Fibroblast of the aortic adventitia (primary cell): ENCODE data around the gene ANKLE1. TPM values are rescaled to one million over a fixed set of nuclear protein-coding genes. Genes with fewer than 3 reads are reported as not detected.

Experiments
- DNase-seq: peaks from one replicate; pipeline ENCODE4 v3.0.0-alpha.2; 2010; ENCODE audit warnings: low read depth
- H3K4me3 ChIP-seq: 2 replicates; pipeline ENCODE4 v1.5.1; 2011; ENCODE audit warnings: low read depth, mild to moderate bottlenecking, control low read depth, low read length, moderate library complexity
- CTCF ChIP-seq: IDR thresholded peaks from 2 replicates; pipeline ENCODE4 v1.5.1; 2011; ENCODE audit warnings: mild to moderate bottlenecking, low read length, control low read depth, inconsistent platforms; ENCODE audit not compliant: insufficient read depth
- total RNA-seq: library from RNA; depleted of rRNA; stranded (reverse); fragments of >200 nt; gene quantifications from 2 replicates; pipeline ENCODE4 v1.2.3, GENCODE V29; 2012; ENCODE audit warnings: low replicate concordance

ANKLE1 gene
- total RNA-seq, 1 donor: 0.09 TPM

DNA sequence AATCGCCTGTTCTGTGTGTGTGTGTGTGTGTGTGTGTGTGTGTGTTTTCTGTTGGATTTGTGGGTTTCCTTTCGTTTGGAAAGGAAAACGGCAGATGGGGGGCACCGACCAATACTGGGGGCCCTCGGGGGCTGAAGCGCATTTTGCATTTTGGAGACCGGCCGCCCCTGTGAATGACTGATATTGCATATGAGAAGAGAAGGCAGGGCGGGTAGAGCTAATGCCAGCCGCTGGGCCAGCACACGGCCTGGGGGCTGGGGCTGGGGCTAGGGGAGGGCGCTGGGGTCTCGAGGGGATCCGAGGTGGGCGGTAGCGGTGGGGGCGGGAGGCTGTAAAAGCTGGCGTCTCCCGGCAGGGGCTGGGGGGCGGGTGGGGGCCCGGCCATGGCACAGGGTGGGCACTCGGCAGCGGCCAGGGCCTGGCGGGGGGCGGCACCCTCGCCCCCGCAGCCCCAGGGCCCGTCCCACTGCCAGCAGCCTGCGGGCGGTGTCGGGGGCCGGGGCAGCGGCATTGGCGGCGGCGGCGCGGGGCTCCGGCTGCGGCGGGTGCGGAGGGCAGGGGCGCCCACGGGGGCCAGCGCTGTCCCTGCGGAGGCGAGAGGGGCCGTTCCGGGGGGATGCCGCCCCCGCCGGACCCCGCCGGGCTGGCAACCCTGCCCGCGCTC, 41.7 kb downstream of the ANKLE1 start:
- DNase-seq: no peak
- H3K4me3 ChIP-seq: no peak overlapping the region
- no peak for TF ChIP-seq CTCF

DNA sequence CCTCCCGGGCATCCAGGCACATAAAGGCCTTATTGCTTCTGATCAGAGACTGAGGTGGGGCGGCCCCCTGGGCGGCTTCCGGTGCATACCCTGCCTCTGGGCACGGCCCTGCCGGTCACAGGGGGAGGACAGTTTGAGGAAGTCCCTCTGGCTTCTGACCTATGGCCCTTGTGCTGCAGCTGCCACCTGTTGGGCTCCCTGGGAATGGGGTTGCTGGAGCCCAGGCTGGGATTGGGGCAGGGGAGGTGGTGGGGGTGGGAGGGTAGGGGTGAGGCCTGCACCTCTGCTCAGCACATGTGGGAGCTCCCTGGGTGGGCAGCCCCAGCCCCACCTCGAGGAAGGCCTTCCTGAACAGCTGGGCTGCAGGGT, 42.2 kb downstream of the ANKLE1 start:
- H3K4me3 ChIP-seq: no peak overlapping the region
- DNase-seq: no peak
- no peak for TF ChIP-seq CTCF

- DNase-seq: no peak
- no peak for TF ChIP-seq CTCF
- H3K4me3 ChIP-seq: no peak overlapping the region
These were observed 42.8 kb downstream of the ANKLE1 start for GRCh38 chr19:17324357-17325114.

- DNase-seq: no peak
- no peak for TF ChIP-seq CTCF
- H3K4me3 ChIP-seq: no peak overlapping the region
These were observed 43.4 kb downstream of the ANKLE1 start for GRCh38 chr19:17325133-17325532.

DNA sequence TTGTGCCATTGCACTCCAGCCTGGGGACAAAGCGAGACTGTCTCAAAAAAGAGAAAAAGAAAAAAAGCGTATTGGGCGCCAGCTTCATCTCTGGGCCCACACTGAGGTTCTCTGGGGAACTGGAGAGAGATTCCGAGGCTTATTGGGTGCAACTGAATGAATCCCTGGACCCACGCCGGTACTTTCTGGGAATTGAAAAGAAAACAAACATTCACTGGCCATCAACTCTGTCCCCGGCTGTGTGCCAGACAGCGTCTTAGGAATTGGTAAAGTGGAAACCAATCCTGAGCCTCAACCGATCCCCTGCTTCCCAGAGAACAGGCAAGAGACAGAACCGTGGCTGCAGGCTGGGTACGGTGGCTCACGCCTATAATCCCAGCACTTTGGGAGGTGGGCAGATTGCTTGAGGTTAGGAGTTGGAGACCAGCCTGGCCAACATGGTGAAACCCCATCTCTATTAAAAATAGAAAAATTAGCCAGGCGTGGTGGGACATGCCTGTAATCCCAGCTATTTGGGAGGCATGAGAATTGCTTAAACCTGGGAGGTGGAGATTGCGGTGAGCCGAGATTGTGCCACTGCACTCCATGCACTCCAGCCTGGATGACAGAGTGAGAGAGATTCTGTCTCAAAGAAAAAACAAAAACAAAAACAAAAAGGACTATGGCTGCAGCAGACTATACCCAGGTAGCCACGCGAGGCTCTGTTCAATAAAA, 44.3 kb downstream of the ANKLE1 start:
- DNase-seq: peak; percentile 75
- no peak overlapping the region for H3K4me3 ChIP-seq
- no peak for TF ChIP-seq CTCF

GRCh38 chr19:17326595-17326966, 44.9 kb downstream of the ANKLE1 start:
- no peak for DNase-seq
- no peak overlapping the region for H3K4me3 ChIP-seq
- no peak for TF ChIP-seq CTCF
